ENCODE data around the gene MLST8. TPM values are rescaled to one million over a fixed set of nuclear protein-coding genes. Genes with fewer than 3 reads are reported as not detected.

The MLST8 gene
- total and polyA plus RNA-seq, 2 of the 8 experiments (the other 6 are each of a cell fraction or from before 2014, with no cell fraction given): 67.6 to 321 TPM

DNA sequence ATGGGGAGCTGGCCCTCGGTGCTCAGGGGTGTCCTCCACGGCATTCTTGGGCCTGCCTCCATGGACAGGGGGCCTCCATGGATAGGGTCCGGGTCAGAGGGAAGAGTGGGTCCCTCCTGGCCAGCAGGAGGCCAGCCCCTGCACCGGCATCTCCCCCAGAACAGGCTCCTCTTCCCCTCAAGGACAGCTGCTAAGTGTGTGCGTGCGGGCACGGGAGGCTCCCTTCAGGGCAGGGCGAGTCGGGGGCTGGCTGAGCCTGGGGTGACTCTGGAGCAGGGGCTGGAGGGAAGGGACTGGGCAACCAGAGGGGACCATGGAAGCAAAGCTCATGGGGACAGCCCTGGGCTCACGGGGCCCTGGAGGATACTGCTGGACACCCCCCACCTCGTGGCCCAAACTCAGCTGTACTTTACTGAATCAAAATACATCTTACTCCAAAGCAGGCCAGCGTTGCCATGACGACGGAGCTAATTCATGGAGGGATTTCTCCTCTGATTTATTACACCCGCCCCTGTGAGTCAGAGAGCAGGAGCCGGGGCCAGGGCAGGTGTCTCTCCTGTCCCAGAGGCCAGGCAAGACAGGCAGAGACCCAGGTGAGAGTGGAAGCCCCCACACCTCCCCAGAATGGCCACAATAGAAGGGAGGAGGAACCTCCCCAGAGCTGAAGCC, 11.0 kb upstream of the MLST8 start:
- Histone ChIP-seq H3K4ac (replicated peaks; ENCODE audit: insufficient read length, low read depth, low read length) (no peak overlapping the region), H3K27me3 (replicated peaks in 1 of 4; ENCODE audit: control insufficient read depth in 3 of 4, extremely low read depth in 1 of 4, insufficient read depth in 3 of 4, low read length in 3 of 4) (peaks cover 4 to 30% (median 23%) of the 10 kb centered on the region in 4 experiments), H2BK120ac (replicated peaks; ENCODE audit: low read depth, low read length) (no peak overlapping the region), H3K56ac (replicated peaks; ENCODE audit: insufficient read length, low read depth, low read length) (no peak overlapping the region), H3K14ac (ENCODE audit: insufficient read length) (no peak overlapping the region), H2AFZ (ENCODE audit: low read length) (no peak overlapping the region), H3K79me2 (ENCODE audit: control insufficient read depth in 1 of 2, insufficient read depth in 2 of 2, low read length in 2 of 2) (no peaks in the 10 kb centered on the region), H2BK5ac (ENCODE audit: low read depth, low read length) (no peak overlapping the region), H2BK20ac (ENCODE audit: low read length) (no peak overlapping the region), H4K91ac (replicated peaks; ENCODE audit: insufficient read length, low read length) (no peak overlapping the region), H3K27ac (ENCODE audit: low read depth, low read length) (no peak overlapping the region; the same call in 1 of the 2 replicates), H2BK15ac (ENCODE audit: low read length) (no peak overlapping the region), H2BK12ac (ENCODE audit: low read depth, low read length) (no peak overlapping the region), H4K8ac (ENCODE audit: extremely low read depth, insufficient read depth, low read length) (no peak overlapping the region), H3K4me1 (replicated peaks in 1 of 4; ENCODE audit: control insufficient read depth in 3 of 4, insufficient read depth in 4 of 4, low read length in 3 of 4) (peaks cover 0 to 10% (median 3%) of the 10 kb centered on the region in 4 experiments; a peak in 4 of 7 replicates), H3K23ac (ENCODE audit: insufficient read length) (no peak overlapping the region), H3K9ac (replicated peaks in 1 of 4; ENCODE audit: extremely low read depth in 1 of 4, low read depth in 3 of 4, low read length in 3 of 4) (no peak overlapping the region), H2AK5ac (ENCODE audit: low read depth, low read length) (no peak overlapping the region), H3K23me2 (ENCODE audit: low read depth, low read length) (peaks cover 8% of the 10 kb centered on the region; the same call in 1 of the 2 replicates), H3K18ac (ENCODE audit: extremely low read depth, low read length) (no peak overlapping the region), H3K9me3 (ENCODE audit: insufficient read depth in 2 of 2, low read depth in 1 of 2, low read length in 1 of 2) (no peaks in the 10 kb centered on the region), H3K4me3 (ENCODE audit: extremely low read depth in 1 of 4, insufficient read depth in 2 of 4, low read depth in 3 of 4, low read length in 4 of 4) (no peak overlapping the region), H3K4me2 (ENCODE audit: insufficient read depth in 1 of 2, low read depth in 2 of 2, low read length in 2 of 2) (peak overlapping the region in 1 of 2 experiments; percentile 52; a peak in 1 of 4 replicates), H3K79me1 (ENCODE audit: low read depth, low read length) (no peaks in the 10 kb centered on the region), H4K20me1 (replicated peaks in 1 of 2; ENCODE audit: control insufficient read depth in 1 of 2, insufficient read depth in 2 of 2, low read length in 2 of 2) (peaks cover 4 to 14% of the 10 kb centered on the region in 2 experiments), H3K36me3 (ENCODE audit: control insufficient read depth in 2 of 4, insufficient read depth in 4 of 4, low read length in 3 of 4) (no peaks in the 10 kb centered on the region), H4K5ac (ENCODE audit: insufficient read length, low read depth, low read length) (no peak overlapping the region)
- 85% methylated on average over 16 of the region's 16 CpGs; no CpG with 5 or more reads in 1 of the 2 experiments for WGBS, 2 experiments (ENCODE audit: extremely low coverage in 1 of 2, insufficient coverage in 1 of 2, insufficient read length in 1 of 2, insufficient replicate concordance in 2 of 2, low coverage in 1 of 2, low lambda C conversion rate in 2 of 2, missing lambda C conversion rate in 1 of 2)
- no peak for FAIRE-seq
- ChIA-PET POLR2A (ENCODE audit: partially characterized antibody) (interaction anchor here (0.8 to 6.9 kb wide), 17 partner anchors 9 to 229 kb away, joined by 3 to 63 read pairs (median 6); partner anchors contain the start of genes BRICD5, DNASE1L2, ECI1 and MLST8), CTCF (ENCODE audit: partially characterized antibody) (interaction anchor here (0.6 to 3.2 kb wide), 44 partner anchors 9 to 456 kb away, joined by 3 to 26 read pairs (median 4); partner anchors contain the start of genes BRICD5, DNASE1L2, E4F1 and ECI1)
- no peak for DNase-seq (ENCODE audit: low read depth in 1 of 2, low spot score in 2 of 2)
- TF ChIP-seq SIRT6 (IDR thresholded peaks at IDR 0.05; ENCODE audit: low read length) (no peak), CTBP2 (IDR thresholded peaks at IDR 0.05; ENCODE audit: borderline replicate concordance, insufficient read depth, insufficient read length, low read length) (no peak), CBX8 (IDR thresholded peaks at IDR 0.05; ENCODE audit: borderline replicate concordance, low read depth, low read length) (no peak), SP4 (IDR thresholded peaks at IDR 0.05; ENCODE audit: low read length) (no peak), BRCA1 (IDR thresholded peaks at IDR 0.05; ENCODE audit: low read depth, low read length) (no peak), RXRA (IDR thresholded peaks at IDR 0.05; ENCODE audit: insufficient read depth, low read depth, low read length) (no peak), GTF2F1 (IDR thresholded peaks at IDR 0.05; ENCODE audit: borderline replicate concordance, low read depth, low read length) (no peak), POLR2A (IDR thresholded peaks at IDR 0.05; ENCODE audit: control extremely low read depth in 1 of 2, low read depth in 2 of 2, low read length in 2 of 2) (no peak), TBP (IDR thresholded peaks at IDR 0.05; ENCODE audit: low read depth, low read length) (no peak), CEBPB (IDR thresholded peaks at IDR 0.05; ENCODE audit: low read depth, low read length) (no peak), HDAC2 (IDR thresholded peaks at IDR 0.05; ENCODE audit: borderline replicate concordance in 1 of 2, low read depth in 2 of 2, low read length in 2 of 2) (no peak), PHF8 (conservative IDR thresholded peaks at IDR 0.05; ENCODE audit: low read depth, low read length) (no peak), YY1 (IDR thresholded peaks at IDR 0.05; ENCODE audit: low read depth, low read length) (no peak)

Data from H1 (cell line).